ENCODE results near the gene TMCO6. TPM values are rescaled to one million over a fixed set of nuclear protein-coding genes. Genes with fewer than 3 reads are reported as not detected.
"Not testable (repeated sequence)": the region's sequence is repeated elsewhere in the genome, so short reads cannot be mapped to it uniquely, and the experiment has no call there.

TMCO6 gene
- total RNA-seq (10 to 100 TPM; 23.9 to 24.4 TPM), polyA plus RNA-seq (15.4 TPM)

GRCh38 chr5:140639148-140639981, at the start of gene TMCO6:
Gene TMCO6, plus strand, starts transcription at chr5:140639451. Its CDS starts 77 bp downstream, at chr5:140639528.
- peak within 1 kb of the TSS; percentile 62 for H3K4me3 ChIP-seq (ENCODE audit: low read length)
- H3K27me3 ChIP-seq (ENCODE audit: insufficient read depth, low read length, poor library complexity, severe bottlenecking): no peaks in the 10 kb centered on the region
- CTCF ChIA-PET: interaction anchor here (0.7 to 2.1 kb wide), 10 partner anchors 8 to 265 kb away, joined by 3 to 13 read pairs (median 3); partner anchors contain the start of genes EIF4EBP3, HARS1, HARS2 and IK
- Mint-ChIP-seq H3K27ac (peak within 1 kb of the TSS; percentile 79 to 99 (median 97)), H3K27me3 (no peaks in the 10 kb centered on the region), H3K36me3 (peaks cover 0 to 36% (median 2%) of the 10 kb centered on the region in 3 donors), H3K4me3 (peak within 1 kb of the TSS; percentile 86 to 96 (median 90)), H3K9me3 (no peaks in the 10 kb centered on the region), H3K4me1 (peaks cover 28 to 48% (median 37%) of the 10 kb centered on the region in 3 donors)
- peaks cover 18% of the 10 kb centered on the region for H3K4me1 ChIP-seq (ENCODE audit: insufficient read depth, low read length)
- DNase-seq: peak; percentile 92 to 99 (median 96)
- H3K36me3 ChIP-seq (ENCODE audit: insufficient read depth, low read length): no peaks in the 10 kb centered on the region
- H3K27ac ChIP-seq (ENCODE audit: low read depth, low read length): peak within 1 kb of the TSS; percentile 86
- POLR2A ChIA-PET: interaction anchor here (0.6 to 2.0 kb wide), 5 partner anchors 8 to 106 kb away, joined by 3 to 12 read pairs (median 4); partner anchors contain the start of genes IK, NDUFA2 and SRA1
- no peaks in the 10 kb centered on the region for H3K9me3 ChIP-seq (ENCODE audit: low read length)

GRCh38 chr5:140590861-140591260, 48.4 kb upstream of the TMCO6 start:
- Mint-ChIP-seq H3K27ac (no peak overlapping the region), H3K4me3 (no peak overlapping the region), H3K4me1 (no peaks in the 10 kb centered on the region), H3K36me3 (no peaks in the 10 kb centered on the region), H3K27me3 (peaks cover 3 to 9% of the 10 kb centered on the region in 2 donors), H3K9me3 (no peaks in the 10 kb centered on the region)
- H3K4me3 ChIP-seq (ENCODE audit: low read length): no peak overlapping the region
- no peaks in the 10 kb centered on the region for H3K4me1 ChIP-seq (ENCODE audit: insufficient read depth, low read length)
- no peak for DNase-seq
- H3K27ac ChIP-seq (ENCODE audit: low read depth, low read length): no peak overlapping the region
- no peaks in the 10 kb centered on the region for H3K9me3 ChIP-seq (ENCODE audit: low read length)
- CTCF ChIA-PET: no interaction called here
- H3K27me3 ChIP-seq (ENCODE audit: insufficient read depth, low read length, poor library complexity, severe bottlenecking): no peaks in the 10 kb centered on the region
- no peaks in the 10 kb centered on the region for H3K36me3 ChIP-seq (ENCODE audit: insufficient read depth, low read length)
- POLR2A ChIA-PET: no interaction called here

DNA sequence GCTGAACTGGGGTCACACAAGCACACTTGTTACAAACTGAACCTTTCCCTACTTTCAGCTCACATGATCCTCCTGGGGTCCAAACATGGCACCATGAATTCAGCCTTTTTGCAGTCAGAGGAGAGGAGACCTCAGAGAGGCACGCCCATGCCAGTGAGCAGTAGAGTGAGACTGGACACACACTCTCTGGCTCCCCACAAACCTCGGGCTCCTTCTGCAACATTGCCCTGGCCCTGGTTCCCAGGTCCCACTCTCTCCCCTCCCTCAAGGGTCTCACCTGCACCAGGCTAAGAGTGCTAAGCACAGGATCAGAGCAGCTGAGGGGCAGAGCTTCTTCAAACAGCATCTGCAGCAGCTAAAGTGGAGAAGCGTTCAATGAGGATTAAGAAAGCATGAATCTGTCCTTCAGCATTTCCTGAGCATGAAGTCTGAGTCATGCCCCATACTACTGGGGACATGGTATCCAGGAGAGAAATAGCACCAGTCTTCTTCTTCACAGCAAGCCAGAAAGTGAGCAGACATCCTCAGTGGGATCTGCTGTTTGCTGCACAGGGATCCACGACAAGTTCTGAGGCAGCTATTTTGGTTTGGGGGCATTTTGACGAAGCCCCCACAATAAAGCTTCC, 47.4 kb upstream of the TMCO6 start:
- H3K27ac Mint-ChIP-seq: peak overlapping the region in 1 of 8 donors; percentile 48
- H3K4me1 ChIP-seq (ENCODE audit: insufficient read depth, low read length): no peaks in the 10 kb centered on the region
- no peak overlapping the region for H3K4me3 Mint-ChIP-seq
- H3K27me3 ChIP-seq (ENCODE audit: insufficient read depth, low read length, poor library complexity, severe bottlenecking): no peaks in the 10 kb centered on the region
- no peaks in the 10 kb centered on the region for H3K36me3 Mint-ChIP-seq
- no peaks in the 10 kb centered on the region for H3K36me3 ChIP-seq (ENCODE audit: insufficient read depth, low read length)
- no peak overlapping the region for H3K27ac ChIP-seq (ENCODE audit: low read depth, low read length)
- no peak overlapping the region for H3K4me3 ChIP-seq (ENCODE audit: low read length)
- DNase-seq: no peak
- no peaks in the 10 kb centered on the region for H3K9me3 Mint-ChIP-seq
- H3K9me3 ChIP-seq (ENCODE audit: low read length): no peaks in the 10 kb centered on the region
- POLR2A ChIA-PET: no interaction called here
- peaks cover 3 to 13% of the 10 kb centered on the region in 2 donors for H3K27me3 Mint-ChIP-seq
- CTCF ChIA-PET: no interaction called here
- no peaks in the 10 kb centered on the region for H3K4me1 Mint-ChIP-seq

DNA sequence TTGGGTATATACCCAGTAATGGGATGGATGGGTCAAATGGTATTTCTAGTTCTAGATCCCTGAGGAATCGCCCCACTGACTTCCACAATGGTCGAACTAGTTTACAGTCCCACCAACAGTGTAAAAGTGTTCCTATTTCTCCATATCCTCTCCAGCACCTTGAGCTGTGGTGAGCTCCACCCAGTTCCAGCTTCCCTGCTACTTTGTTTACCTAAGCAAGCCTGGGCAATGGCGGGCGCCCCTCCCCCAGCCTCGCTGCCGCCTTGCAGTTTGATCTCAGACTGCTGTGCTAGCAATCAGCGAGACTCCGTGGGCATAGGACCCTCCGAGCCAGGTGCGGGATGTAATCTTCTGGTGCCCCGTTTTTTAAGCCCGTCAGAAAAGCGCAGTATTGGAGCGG, 46.2 kb upstream of the TMCO6 start:
- H3K9me3 Mint-ChIP-seq; H3K36me3 Mint-ChIP-seq; POLR2A ChIA-PET; H3K36me3 ChIP-seq (ENCODE audit: insufficient read depth, low read length); H3K9me3 ChIP-seq (ENCODE audit: low read length); H3K27ac Mint-ChIP-seq; DNase-seq; H3K27ac ChIP-seq (ENCODE audit: low read depth, low read length); H3K4me3 ChIP-seq (ENCODE audit: low read length); H3K4me1 Mint-ChIP-seq; H3K4me1 ChIP-seq (ENCODE audit: insufficient read depth, low read length); CTCF ChIA-PET; H3K27me3 ChIP-seq (ENCODE audit: insufficient read depth, low read length, poor library complexity, severe bottlenecking): not testable (repeated sequence)
- peaks cover 3 to 13% of the 10 kb centered on the region in 2 donors for H3K27me3 Mint-ChIP-seq
- H3K4me3 Mint-ChIP-seq: peak overlapping the region in 2 of 7 donors; percentile 24 to 41

DNA sequence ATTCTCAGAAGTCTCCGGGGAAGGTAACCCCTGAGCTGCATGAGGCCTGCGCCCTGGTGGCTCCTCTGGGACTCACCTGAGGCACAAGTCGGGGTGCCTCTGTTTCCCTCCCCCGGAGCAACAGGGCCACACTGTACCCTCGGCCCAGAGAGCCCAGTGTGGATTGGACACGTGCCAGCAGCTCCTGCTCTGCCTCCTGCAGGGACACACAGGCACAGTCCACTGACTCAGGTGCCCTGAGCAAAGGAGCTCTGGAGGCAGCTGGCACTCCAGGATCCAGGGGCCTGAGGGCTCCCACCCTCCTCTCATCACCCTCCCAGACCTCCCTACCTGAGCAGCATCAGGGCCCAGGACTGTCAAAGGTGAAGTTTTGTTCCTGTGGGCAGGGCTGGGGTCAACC, 45.1 kb upstream of the TMCO6 start:
- Histone ChIP-seq H3K4me1 (ENCODE audit: insufficient read depth, low read length) (no peaks in the 10 kb centered on the region), H3K27ac (ENCODE audit: low read depth, low read length) (no peak overlapping the region), H3K27me3 (ENCODE audit: insufficient read depth, low read length, poor library complexity, severe bottlenecking) (no peaks in the 10 kb centered on the region), H3K9me3 (ENCODE audit: low read length) (no peaks in the 10 kb centered on the region), H3K4me3 (ENCODE audit: low read length) (no peak overlapping the region), H3K36me3 (ENCODE audit: insufficient read depth, low read length) (no peaks in the 10 kb centered on the region)
- H3K27ac Mint-ChIP-seq: no peak overlapping the region
- no peak overlapping the region for H3K4me3 Mint-ChIP-seq
- peaks cover 6 to 15% of the 10 kb centered on the region in 2 donors for H3K27me3 Mint-ChIP-seq
- POLR2A ChIA-PET: no interaction called here
- H3K4me1 Mint-ChIP-seq: no peaks in the 10 kb centered on the region
- no peaks in the 10 kb centered on the region for H3K36me3 Mint-ChIP-seq
- no peak for DNase-seq
- CTCF ChIA-PET: no interaction called here
- H3K9me3 Mint-ChIP-seq: no peaks in the 10 kb centered on the region

DNA sequence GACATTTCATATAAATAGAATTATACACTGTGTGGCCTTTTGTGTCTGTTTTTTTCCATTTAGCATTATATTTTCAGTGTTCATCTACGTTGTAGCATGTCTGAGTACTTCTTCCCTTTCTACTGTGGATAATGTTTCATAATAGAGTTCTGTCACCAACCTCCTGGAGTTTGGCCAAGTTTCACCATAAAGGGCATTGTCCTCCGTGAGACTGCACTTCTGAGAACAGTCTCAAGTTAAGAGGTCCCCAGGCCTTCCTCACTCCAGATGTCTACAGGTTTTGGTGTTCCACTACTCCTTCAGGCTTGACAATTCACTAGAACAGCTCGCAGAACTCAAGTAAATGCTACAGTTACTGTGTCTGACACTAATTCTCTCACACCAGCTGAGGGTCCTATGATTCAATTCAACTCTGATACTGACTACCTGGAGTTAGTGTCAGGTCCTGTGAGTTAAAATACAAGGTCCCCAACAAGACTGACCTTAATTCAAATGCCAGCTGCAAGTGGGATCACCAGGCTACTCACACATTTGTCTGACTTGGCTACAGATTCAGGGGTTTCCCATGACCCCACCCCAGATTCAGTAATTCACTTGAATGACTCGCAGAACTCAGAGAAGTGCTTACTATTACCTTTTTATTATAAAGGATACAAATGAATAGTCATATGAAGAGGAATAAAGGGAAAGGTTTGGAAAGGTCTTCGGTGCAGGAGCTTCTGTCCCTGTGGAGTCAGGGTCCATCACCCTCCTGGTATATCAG, 43.5 kb upstream of the TMCO6 start:
- Histone ChIP-seq H3K4me1 (ENCODE audit: insufficient read depth, low read length) (no peaks in the 10 kb centered on the region), H3K27me3 (ENCODE audit: insufficient read depth, low read length, poor library complexity, severe bottlenecking) (no peaks in the 10 kb centered on the region), H3K4me3 (ENCODE audit: low read length) (no peak overlapping the region), H3K9me3 (ENCODE audit: low read length) (no peaks in the 10 kb centered on the region), H3K36me3 (ENCODE audit: insufficient read depth, low read length) (no peaks in the 10 kb centered on the region), H3K27ac (ENCODE audit: low read depth, low read length) (no peak overlapping the region)
- no peak overlapping the region for H3K4me3 Mint-ChIP-seq
- DNase-seq: no peak
- peaks cover 7 to 15% of the 10 kb centered on the region in 2 donors for H3K27me3 Mint-ChIP-seq
- ChIA-PET POLR2A (no interaction called here), CTCF (no interaction called here)
- H3K4me1 Mint-ChIP-seq: no peaks in the 10 kb centered on the region
- H3K27ac Mint-ChIP-seq: no peak overlapping the region
- H3K36me3 Mint-ChIP-seq: no peaks in the 10 kb centered on the region
- no peaks in the 10 kb centered on the region for H3K9me3 Mint-ChIP-seq

DNA sequence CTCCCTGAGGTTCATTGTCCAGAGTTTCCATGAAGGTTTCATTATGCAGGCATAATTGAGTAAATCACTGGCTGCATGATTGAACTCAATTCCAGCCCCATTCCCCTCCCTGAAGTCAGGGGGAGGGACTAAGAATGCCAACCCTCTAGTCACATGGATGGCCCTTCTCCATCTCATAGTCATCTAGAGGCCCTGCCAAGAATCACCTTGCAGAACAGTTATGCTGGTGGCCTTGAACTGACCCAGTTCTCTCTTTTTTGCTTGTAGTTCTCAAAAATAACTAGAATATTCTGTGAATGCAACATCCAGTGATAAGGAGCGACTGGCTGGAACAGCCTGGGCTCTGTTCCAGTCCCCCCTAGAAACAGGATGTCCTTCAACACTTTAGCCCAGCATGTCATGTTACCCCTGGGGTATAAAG, 42.9 kb upstream of the TMCO6 start:
- Histone ChIP-seq H3K36me3 (ENCODE audit: insufficient read depth, low read length) (no peaks in the 10 kb centered on the region), H3K4me3 (ENCODE audit: low read length) (no peak overlapping the region), H3K9me3 (ENCODE audit: low read length) (no peaks in the 10 kb centered on the region), H3K4me1 (ENCODE audit: insufficient read depth, low read length) (no peaks in the 10 kb centered on the region), H3K27ac (ENCODE audit: low read depth, low read length) (no peak overlapping the region), H3K27me3 (ENCODE audit: insufficient read depth, low read length, poor library complexity, severe bottlenecking) (no peaks in the 10 kb centered on the region)
- H3K36me3 Mint-ChIP-seq: no peaks in the 10 kb centered on the region
- DNase-seq: no peak
- no peaks in the 10 kb centered on the region for H3K9me3 Mint-ChIP-seq
- POLR2A ChIA-PET: no interaction called here
- H3K27me3 Mint-ChIP-seq: peaks cover 7 to 15% of the 10 kb centered on the region in 2 donors
- CTCF ChIA-PET: no interaction called here
- H3K4me3 Mint-ChIP-seq: no peak overlapping the region
- H3K4me1 Mint-ChIP-seq: no peaks in the 10 kb centered on the region
- no peak overlapping the region for H3K27ac Mint-ChIP-seq

- Mint-ChIP-seq H3K9me3 (no peaks in the 10 kb centered on the region), H3K27me3 (peaks cover 4 to 15% of the 10 kb centered on the region in 2 donors), H3K4me3 (no peak overlapping the region), H3K27ac (no peak overlapping the region), H3K36me3 (no peaks in the 10 kb centered on the region), H3K4me1 (no peaks in the 10 kb centered on the region)
- Histone ChIP-seq H3K9me3 (ENCODE audit: low read length) (no peaks in the 10 kb centered on the region), H3K36me3 (ENCODE audit: insufficient read depth, low read length) (no peaks in the 10 kb centered on the region), H3K27me3 (ENCODE audit: insufficient read depth, low read length, poor library complexity, severe bottlenecking) (no peaks in the 10 kb centered on the region), H3K27ac (ENCODE audit: low read depth, low read length) (no peak overlapping the region), H3K4me3 (ENCODE audit: low read length) (no peak overlapping the region), H3K4me1 (ENCODE audit: insufficient read depth, low read length) (no peaks in the 10 kb centered on the region)
- CTCF ChIA-PET: no interaction called here
- POLR2A ChIA-PET: no interaction called here
- no peak for DNase-seq
Measured at GRCh38 chr5:140598836-140599235, 40.4 kb upstream of the TMCO6 start.
